GM18498 (cell line): ENCODE measurements around the gene LUZP4.
"Not testable (repeated sequence)": the region's sequence is repeated elsewhere in the genome, so short reads cannot be mapped to it uniquely, and the experiment has no call there.

Experiments
- ATAC-seq: cut with Tn5 transposase; IDR thresholded peaks from one replicate; pipeline ENCODE4 v1.9.1; 2021; ENCODE audit warnings: mild to moderate bottlenecking, moderate library complexity; ENCODE audit not compliant: unreplicated experiment

LUZP4 gene

GRCh38 chrX:115333446-115333845, 43.9 kb downstream of the LUZP4 start:
- ATAC-seq = no peak

DNA sequence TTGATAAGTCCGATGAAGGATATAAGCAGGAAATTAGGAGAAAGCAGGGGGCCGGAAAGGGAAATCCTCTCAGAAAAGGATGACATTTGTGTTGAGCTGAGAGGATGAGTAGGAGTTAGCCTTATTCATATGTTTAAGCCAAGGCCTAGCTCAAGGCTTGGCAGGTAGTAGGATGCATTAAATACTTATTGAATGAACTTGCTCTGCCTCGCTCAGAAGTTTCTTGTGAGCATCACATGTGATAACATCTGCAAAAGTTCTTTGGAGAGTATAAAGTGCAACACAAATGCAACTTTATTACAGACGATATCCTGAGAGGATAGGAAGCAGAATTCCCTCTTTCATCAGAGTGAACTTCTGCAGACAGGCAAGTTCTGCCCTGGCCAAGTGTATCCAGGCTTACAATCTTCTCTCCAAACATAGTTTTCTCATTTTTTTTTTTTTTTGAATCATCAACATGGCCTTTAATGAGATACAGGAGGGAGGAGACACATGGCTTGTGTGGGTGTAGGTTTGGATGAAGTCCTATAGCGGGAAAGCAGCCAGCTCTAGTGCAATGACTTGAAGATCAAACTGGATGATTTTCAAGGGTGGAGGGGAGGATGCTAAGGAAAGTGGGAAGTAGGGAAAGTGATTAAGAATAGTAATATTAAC, 48.1 kb downstream of the LUZP4 start:
- ATAC-seq = no peak

DNA sequence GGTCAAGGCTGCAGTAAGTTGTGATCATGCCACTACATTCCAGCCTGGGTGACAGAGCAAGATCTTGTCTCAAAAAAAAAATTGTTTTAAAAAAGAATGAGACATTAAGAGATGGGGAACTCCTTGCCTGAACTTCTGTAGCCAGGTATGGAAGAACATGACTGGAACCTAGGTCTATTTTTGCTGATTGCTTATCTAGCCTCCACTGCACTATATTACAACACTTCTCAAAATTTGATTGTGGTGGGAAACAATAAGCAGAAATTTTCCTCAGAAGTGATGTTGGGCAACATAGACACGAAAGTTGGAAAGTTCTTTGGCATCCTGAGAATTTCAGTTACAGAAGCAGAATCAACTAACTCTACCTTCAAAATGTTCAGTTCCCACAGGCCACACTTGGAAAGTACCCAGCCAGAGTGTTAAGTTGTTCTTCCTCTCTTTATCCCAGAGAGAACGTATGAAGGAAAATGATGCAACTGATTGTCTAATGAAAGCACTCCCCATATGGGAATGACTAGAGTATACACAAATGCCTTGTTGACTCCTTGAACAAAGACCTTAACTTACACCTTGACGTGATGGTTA, 50.0 kb downstream of the LUZP4 start:
- ATAC-seq = no peak

GRCh38 chrX:115341421-115341820, 51.9 kb downstream of the LUZP4 start:
- no peak for ATAC-seq

- no peak for ATAC-seq
These were observed 55.5 kb downstream of the LUZP4 start for GRCh38 chrX:115344885-115345614.

- no peak for ATAC-seq
These were observed 56.1 kb downstream of the LUZP4 start for GRCh38 chrX:115345615-115346014.

- ATAC-seq = not testable (repeated sequence)
These were observed 57.2 kb downstream of the LUZP4 start for GRCh38 chrX:115346738-115347137.

DNA sequence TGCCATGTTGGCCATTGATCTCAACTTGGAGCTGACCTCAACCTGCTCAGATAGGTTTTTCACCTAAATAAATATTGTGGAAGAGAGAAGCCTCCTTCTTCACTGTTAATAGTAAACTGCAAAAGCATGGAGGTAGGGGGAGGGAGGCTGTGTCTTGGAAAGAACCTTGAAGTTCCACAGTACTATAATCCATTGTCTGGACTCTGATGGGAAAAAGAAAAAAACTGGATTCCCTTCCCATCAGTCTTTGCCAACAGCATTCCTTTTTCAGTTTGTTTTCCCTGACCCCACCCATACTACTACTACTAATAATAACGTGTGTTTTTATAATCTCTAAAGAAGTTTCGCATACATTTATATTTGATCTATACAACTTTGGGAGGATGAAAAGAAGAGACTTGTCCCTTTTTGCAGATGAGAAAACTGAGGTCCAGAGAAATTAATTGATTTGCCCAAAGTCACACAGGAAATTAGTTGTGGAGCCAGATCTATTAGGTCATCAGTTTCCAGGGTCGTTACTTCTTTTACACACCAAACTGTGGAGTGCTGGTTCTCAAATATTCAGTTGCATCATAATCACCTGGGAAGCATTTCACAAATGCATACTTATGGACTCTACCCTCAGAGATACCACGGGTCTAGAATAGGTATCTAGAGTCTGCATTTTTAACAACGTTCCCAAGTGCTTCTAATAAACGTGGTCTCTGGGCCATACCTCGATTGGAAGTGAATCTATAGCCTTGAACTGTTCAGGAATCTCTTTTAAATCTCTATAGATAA, 59.1 kb downstream of the LUZP4 start:
- ATAC-seq = no peak

DNA sequence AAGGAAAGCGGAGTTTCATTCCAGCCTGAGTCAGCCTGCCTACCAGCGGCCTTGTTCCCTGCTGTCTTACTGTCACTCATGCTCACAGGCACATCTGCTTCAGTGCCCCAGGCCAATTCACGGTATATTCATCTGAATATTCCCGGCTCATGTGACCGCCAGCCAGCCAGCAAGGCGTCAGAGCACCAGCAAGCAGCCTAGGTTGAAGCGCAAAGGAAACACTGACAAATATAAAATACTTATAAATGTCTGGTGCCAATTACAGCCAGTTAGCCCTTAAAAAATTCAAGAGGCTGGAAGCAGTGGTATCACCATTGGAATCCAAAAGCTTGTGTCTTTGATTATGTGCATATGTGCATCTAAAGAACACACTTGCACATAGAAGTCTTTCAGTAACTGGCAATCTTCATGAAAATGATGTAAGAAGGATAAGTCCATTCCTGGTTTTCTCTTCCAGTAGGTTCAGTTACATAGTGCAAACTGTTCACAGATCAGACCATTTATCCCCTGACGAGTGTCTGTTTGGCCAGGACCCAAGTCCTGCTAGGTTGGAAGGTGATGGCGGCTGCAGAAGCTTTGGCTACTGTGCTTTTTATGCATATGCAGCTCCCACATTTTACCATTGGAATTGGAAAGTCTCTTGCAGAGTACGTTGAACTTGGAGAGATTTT, 61.3 kb downstream of the LUZP4 start:
- no peak for ATAC-seq

GRCh38 chrX:115356369-115356768, 66.9 kb downstream of the LUZP4 start:
- ATAC-seq = no peak
